Measurements from ENCODE around the gene VAV3. TPM values are rescaled to one million over a fixed set of nuclear protein-coding genes. Genes with fewer than 3 reads are reported as not detected.

The VAV3 gene
- total RNA-seq, 4 donors from 2014 or later, result 117 to 239 (median 135) TPM

GRCh38 chr1:107670397-107671040 is 294.5 kb downstream of the VAV3 start:
- Histone ChIP-seq H3K4me1 (peaks cover 67% of the 10 kb centered on the region), H3K27ac (peak overlapping the region; percentile 54), H3K36me3 (peaks cover 6% of the 10 kb centered on the region), H3K27me3 (no peaks in the 10 kb centered on the region), H3K9me3 (no peaks in the 10 kb centered on the region), H3K4me3 (no peak overlapping the region)
- TF ChIP-seq POLR2AphosphoS5 (IDR thresholded peaks at IDR 0.05), result no peak
- TF ChIP-seq CTCF (IDR thresholded peaks at IDR 0.05), result no peak
- no peak for TF ChIP-seq EP300 (IDR thresholded peaks at IDR 0.05)
- no peak for TF ChIP-seq POLR2A (IDR thresholded peaks at IDR 0.05)
- 23% methylated on average over 5 of the region's 5 CpGs for WGBS
- DNase-seq (ENCODE audit: low spot score in 2 of 2), result no peak

- peaks cover 67% of the 10 kb centered on the region for H3K4me1 ChIP-seq
These were observed 295.0 kb downstream of the VAV3 start for GRCh38 chr1:107669996-107670395.

GRCh38 chr1:107668762-107669161 is 296.2 kb downstream of the VAV3 start:
- Histone ChIP-seq H3K36me3 (no peaks in the 10 kb centered on the region), H3K27me3 (no peaks in the 10 kb centered on the region), H3K9me3 (no peaks in the 10 kb centered on the region), H3K4me3 (no peak overlapping the region), H3K4me1 (peaks cover 70% of the 10 kb centered on the region), H3K27ac (no peak overlapping the region)
- DNase-seq (ENCODE audit: low spot score in 2 of 2), result no peak
- TF ChIP-seq POLR2A (IDR thresholded peaks at IDR 0.05) (no peak), POLR2AphosphoS5 (IDR thresholded peaks at IDR 0.05) (no peak), EP300 (IDR thresholded peaks at IDR 0.05) (no peak), CTCF (IDR thresholded peaks at IDR 0.05) (no peak)
- WGBS, result 33% methylated on average over 6 of the region's 6 CpGs

More at GRCh38 chr1:107669996-107670395, 295.0 kb downstream of the VAV3 start:
- DNase-seq (ENCODE audit: low spot score in 2 of 2), result peak in 1 of 2 donors; percentile 82
- 5% methylated on average over 1 of the region's 1 CpG for WGBS
- no peak for TF ChIP-seq POLR2A (IDR thresholded peaks at IDR 0.05)
- peak in 1 of 3 donors; percentile 53 for TF ChIP-seq POLR2AphosphoS5 (IDR thresholded peaks at IDR 0.05)
- Histone ChIP-seq H3K9me3 (no peaks in the 10 kb centered on the region), H3K4me3 (no peak overlapping the region), H3K27me3 (no peaks in the 10 kb centered on the region), H3K36me3 (peaks cover 6% of the 10 kb centered on the region), H3K27ac (peak overlapping the region; percentile 36)

DNA sequence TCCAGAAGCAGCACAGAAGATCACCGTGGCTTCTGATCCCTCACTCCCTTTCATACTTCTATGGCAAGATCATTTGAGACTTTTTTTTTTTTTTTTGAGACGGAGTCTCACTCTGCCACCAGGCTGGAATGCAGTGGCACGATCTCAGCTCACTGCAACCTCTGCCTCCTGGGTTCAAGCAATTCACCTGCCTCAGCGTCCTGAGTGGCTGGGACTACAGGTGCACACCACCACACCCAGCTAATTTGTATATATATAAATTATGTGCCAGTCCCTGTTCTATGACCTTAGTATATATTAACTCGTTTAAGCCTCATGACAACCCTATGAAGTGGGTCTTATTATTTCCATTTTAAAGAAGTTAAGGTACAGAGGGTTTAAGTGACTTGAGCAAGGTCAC is 298.5 kb downstream of the VAV3 start:
- Histone ChIP-seq H3K27ac (no peak overlapping the region), H3K4me3 (no peak overlapping the region), H3K4me1 (peaks cover 75% of the 10 kb centered on the region), H3K27me3 (no peaks in the 10 kb centered on the region), H3K36me3 (no peaks in the 10 kb centered on the region), H3K9me3 (no peaks in the 10 kb centered on the region)
- DNase-seq (ENCODE audit: low spot score in 2 of 2), result no peak
- no peak for TF ChIP-seq CTCF (IDR thresholded peaks at IDR 0.05)
- WGBS, result 66% methylated on average over 5 of the region's 5 CpGs

- Histone ChIP-seq H3K4me1 (peaks cover 65% of the 10 kb centered on the region), H3K27me3 (no peaks in the 10 kb centered on the region), H3K36me3 (no peaks in the 10 kb centered on the region), H3K4me3 (no peak overlapping the region), H3K27ac (no peak overlapping the region), H3K9me3 (no peaks in the 10 kb centered on the region)
- TF ChIP-seq CTCF (IDR thresholded peaks at IDR 0.05) (no peak), POLR2AphosphoS5 (IDR thresholded peaks at IDR 0.05) (no peak)
- no peak for DNase-seq (ENCODE audit: low spot score in 2 of 2)
- WGBS, result 65% methylated on average over 5 of the region's 5 CpGs
These were observed 299.7 kb downstream of the VAV3 start for GRCh38 chr1:107664982-107665925.
